Activated naive CD4-positive, alpha-beta T cell (primary cell): ENCODE data around the gene AOAH.
"Not testable (repeated sequence)": the region's sequence is repeated elsewhere in the genome, so short reads cannot be mapped to it uniquely, and the experiment has no call there.

Experiments used
- DNase-seq, 4 experiments: peaks; one replicate each; lab custom pipeline; 2025; lab: John Stamatoyannopoulos, UW

AOAH gene

GRCh38 chr7:36507475-36508440 lies 216.5 kb downstream of the AOAH start:
- no peak for DNase-seq

DNA sequence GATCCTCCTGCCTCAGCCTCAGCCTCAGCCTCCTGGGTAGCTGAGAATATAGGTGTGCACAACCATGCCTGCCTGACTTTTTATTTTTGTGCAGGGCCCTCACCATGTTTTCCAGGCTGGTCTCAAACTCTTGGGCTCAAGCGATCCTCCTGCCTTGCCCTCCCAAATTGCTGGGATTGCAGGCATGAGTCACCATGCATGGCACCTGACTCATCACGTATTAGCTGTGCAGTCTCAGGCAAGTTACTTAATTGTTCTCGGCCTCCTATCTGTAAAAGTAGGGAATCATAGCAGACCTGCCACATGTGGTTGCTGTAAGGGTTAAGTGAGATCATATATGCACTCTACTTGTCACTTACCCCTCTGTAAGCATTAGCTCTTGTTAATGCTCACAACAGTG lies 217.5 kb downstream of the AOAH start:
- no peak for DNase-seq

GRCh38 chr7:36506130-36506798 lies 218.0 kb downstream of the AOAH start:
- no peak for DNase-seq

GRCh38 chr7:36504617-36505016 lies 219.7 kb downstream of the AOAH start:
- DNase-seq = not testable (repeated sequence)

- not testable (repeated sequence) for DNase-seq
Observed at GRCh38 chr7:36504216-36504615, 220.1 kb downstream of the AOAH start.

GRCh38 chr7:36497775-36498174 lies 226.5 kb downstream of the AOAH start:
- DNase-seq = no peak

- not testable (repeated sequence) for DNase-seq
Observed at GRCh38 chr7:36497176-36497575, 227.1 kb downstream of the AOAH start.

DNA sequence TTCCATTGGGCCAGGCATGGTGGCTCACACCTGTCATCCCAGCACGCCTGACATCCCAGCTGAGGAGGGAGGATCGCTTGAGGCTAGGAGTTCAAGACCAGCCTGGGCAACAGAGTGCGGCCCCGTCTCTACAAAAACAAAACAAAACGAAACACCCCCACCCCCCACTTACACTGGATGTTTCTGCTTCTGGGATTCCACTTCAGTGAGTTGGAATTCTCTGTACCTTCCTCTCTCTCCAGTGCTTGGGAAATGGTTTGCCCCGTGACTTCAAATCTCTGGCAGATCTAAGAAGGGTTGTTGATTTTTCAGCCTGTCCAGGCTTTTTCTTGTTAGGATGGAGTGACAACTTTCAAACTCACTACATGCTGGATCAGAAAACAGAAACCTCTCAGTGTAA lies 227.7 kb downstream of the AOAH start:
- DNase-seq = no peak

DNA sequence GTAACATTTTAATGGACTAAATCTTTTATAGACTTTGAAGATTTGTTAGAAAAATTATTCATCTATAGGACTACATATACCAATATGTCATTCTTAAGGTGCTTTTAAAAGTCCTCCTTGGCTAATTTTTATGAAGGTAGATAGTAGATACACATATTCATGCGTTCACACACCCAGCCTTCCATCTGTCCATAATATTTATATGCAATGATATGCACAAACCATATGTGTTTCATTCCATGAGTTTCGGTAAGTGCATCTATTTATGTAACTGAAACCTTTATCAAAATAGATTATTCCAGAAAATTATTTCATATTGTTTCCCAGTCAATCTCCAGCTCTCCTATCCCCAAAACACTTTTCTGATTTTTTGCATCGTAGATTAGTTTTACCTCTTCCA lies 233.0 kb downstream of the AOAH start:
- DNase-seq = no peak

- DNase-seq = no peak
Observed at GRCh38 chr7:36490419-36490830, 233.9 kb downstream of the AOAH start.

- DNase-seq = not testable (repeated sequence)
Observed at GRCh38 chr7:36488672-36489071, 235.6 kb downstream of the AOAH start.

- DNase-seq = no peak
Observed at GRCh38 chr7:36487756-36488336, 236.4 kb downstream of the AOAH start.

DNA sequence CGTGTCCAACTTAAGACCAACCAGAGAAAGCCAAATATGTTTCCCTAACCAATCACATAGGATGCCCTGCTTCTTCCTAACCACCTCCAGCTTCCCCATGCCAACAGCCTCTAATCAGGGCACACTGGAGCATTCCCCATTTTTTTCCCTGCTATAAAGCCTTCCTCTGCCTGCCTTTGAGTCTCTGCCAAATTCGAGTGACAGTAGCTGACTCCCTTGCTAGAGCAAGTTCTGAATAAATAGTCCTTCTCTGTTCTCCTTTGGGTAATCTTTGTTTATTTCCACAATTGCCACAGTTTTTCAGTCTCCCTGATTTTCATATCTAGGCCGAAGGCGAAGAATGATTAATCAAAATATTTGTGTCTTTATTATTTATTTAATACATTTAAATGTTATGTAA lies 238.0 kb downstream of the AOAH start:
- DNase-seq = no peak

- DNase-seq = no peak
Observed at GRCh38 chr7:36484265-36484664, 240.0 kb downstream of the AOAH start.

- DNase-seq = not testable (repeated sequence)
Observed at GRCh38 chr7:36483853-36484252, 240.4 kb downstream of the AOAH start.

- DNase-seq = no peak
Observed at GRCh38 chr7:36478745-36479144, 245.5 kb downstream of the AOAH start.

DNA sequence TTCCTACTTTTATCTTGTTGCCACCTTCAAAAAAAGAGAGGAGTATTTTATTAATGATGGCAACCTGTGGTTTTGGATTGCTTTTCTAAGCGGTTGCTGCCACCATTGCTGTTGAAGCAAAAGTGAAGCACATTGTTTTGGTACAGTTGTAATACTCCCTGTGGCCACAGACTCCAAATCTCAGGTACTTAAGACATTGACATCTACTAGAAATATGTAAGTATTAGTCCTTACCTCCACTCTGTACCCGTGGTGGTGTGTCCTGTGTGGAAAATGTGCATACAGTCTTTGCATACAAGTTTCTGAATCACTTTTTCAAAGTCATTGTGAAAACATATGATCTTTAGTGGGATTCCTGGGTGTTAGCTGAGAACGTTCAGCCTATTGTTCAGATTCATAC lies 248.9 kb downstream of the AOAH start:
- no peak for DNase-seq

DNA sequence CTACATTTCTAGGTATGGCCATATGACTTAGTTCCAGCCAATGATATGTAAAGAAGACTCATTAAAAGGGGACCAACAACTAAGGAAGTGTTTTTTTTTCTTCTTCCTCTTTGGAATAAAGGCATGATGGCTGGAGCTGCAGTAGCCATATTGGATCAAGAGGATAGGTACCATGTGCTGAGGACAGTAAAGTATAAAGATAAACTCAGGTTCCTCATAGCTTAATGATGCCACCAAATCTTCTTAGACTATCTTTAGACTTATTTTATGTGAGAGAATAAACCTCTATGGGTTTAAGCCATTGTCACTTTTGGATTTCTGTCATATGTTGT lies 249.3 kb downstream of the AOAH start:
- no peak for DNase-seq

GRCh38 chr7:36474283-36475010 lies 249.8 kb downstream of the AOAH start:
- no peak for DNase-seq

DNA sequence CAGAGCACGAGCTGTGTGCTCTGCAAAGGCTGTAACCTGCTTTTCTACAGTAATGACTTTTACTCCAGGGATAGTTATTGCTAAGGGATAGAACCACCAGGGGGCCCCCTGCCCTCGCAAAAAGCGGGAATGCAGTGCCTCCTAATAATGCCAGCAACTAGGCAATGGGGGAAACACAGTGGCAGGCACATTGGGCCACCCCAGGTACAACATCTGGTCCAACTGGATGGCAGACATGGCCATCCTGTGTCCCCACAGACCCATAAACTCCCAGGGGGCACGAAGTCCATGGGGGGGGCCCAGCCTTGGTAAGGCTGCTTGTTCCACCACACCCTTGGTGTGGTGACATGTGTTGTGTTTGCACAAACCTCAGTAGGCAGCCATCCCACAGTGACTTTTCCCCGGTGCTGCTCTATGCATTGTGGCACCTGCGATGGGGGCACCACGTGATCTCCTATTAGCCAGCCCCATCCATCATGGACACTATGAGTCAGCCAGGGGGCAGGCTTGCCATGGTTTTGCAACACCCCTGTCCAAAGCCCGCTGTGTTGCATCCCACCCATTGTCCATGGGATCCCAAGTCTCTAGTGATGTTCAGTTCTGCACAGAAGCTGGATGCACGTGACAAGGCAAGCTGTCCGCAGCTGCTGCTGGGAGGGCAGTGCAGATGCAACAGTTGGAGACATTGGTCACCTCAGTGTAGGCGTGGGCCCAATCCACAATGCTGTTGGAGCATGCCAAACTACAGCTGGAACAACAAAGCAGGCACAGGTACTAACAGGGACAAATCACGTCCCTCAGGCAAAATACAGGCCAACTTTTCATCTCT lies 250.6 kb downstream of the AOAH start:
- DNase-seq = no peak

DNA sequence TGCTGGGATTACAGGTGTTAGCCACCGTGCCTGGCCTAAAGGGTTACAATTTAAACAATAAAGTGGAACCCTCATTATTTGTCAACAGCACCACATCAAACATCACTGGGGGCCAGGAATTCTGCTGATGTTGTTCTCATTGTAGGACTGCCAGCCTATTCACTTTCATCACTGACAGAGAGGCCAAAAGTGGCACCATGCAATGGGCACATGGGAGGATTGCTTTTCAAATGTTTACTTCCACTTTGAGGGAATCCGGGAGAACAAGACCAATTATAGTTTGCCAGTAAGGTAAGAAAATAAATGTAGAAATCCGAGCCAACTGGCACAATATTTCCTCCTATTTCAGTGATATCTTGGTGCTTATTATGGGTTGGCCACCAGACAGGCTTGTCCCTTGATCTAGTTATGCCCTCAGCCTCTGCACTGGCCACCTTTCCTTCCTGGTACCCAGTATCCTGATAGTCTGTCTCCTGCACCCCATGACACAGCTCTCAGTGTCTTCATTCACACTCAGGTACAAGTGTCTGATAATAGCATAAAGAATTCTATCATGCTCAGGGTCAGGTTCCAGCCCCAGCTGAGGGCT lies 252.1 kb downstream of the AOAH start:
- DNase-seq = no peak
